Subcutaneous adipose tissue (tissue), 4 donors: ENCODE data around the gene GJA5. TPM values are rescaled to one million over a fixed set of nuclear protein-coding genes. Genes with fewer than 3 reads are reported as not detected.

Experiments
- total RNA-seq, 4 donors: library from RNA; depleted of rRNA; stranded (reverse); fragments of >200 nt; gene quantifications; one replicate each; pipeline ENCODE4 v1.1.0, GENCODE V29; 2016
- TF ChIP-seq, protein P1 (sequence below): fragments of 450-650 bp; IDR thresholded peaks from one replicate; pipeline ENCODE4 v1.5.1; 2016; ENCODE audit warnings: low read depth, mild to moderate bottlenecking, control low read depth, antibody characterized with exemption, moderate library complexity

Gene GJA5
- total RNA-seq, 4 donors from 2014 or later = 4.2 to 15.3 (median 11.5) TPM

DNA sequence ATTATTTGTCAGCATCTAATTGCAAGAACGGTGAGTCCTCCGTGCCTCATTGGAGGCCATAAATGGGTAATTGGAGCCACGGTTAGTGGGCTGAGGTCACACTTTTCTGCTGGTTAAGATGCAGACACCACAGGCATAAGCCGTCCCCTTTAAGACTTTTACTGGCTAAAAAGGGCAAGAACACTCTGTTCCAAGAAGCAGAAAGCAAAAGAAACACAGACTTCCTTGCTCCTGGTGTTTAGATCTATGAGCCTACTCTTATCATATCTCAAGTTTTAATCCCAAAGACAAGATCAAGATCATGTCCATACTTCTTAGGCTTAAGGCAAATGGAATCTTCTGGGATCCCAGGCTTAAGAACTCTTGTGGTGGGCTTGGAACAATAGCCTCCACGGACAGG, 17.3 kb upstream of the GJA5 start:
- TF ChIP-seq, protein P1, sequence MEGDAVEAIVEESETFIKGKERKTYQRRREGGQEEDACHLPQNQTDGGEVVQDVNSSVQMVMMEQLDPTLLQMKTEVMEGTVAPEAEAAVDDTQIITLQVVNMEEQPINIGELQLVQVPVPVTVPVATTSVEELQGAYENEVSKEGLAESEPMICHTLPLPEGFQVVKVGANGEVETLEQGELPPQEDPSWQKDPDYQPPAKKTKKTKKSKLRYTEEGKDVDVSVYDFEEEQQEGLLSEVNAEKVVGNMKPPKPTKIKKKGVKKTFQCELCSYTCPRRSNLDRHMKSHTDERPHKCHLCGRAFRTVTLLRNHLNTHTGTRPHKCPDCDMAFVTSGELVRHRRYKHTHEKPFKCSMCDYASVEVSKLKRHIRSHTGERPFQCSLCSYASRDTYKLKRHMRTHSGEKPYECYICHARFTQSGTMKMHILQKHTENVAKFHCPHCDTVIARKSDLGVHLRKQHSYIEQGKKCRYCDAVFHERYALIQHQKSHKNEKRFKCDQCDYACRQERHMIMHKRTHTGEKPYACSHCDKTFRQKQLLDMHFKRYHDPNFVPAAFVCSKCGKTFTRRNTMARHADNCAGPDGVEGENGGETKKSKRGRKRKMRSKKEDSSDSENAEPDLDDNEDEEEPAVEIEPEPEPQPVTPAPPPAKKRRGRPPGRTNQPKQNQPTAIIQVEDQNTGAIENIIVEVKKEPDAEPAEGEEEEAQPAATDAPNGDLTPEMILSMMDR = no peak

DNA sequence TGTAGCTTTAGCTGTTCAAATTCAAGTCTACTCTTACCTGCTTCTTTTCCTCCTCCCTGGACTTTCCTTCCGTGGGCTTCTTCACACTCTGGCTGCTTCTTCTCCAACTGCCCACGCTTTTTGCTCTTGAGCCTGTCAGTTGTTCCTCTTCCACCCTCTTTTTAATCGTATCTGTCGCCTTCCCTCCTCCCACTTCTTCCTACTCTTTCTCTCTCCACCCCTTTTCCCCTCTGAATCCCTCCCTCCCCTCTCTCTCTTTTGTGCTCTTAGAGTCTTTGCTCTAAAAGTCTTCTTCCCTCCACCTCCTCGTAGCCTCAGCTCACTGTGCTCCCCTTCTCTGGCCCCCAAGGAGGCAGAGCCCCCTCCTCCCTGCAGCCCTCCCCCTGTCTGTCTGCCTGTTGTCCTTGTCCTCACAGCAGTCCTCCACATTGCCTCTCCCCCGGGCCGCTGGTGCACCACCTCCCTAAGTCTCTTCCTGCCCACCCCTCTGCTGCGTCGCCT, 12.9 kb upstream of the GJA5 start:
- TF ChIP-seq, protein P1 = no peak

- TF ChIP-seq, protein P1 = no peak
Observed at GRCh38 chr1:147772570-147772969, 12.2 kb upstream of the GJA5 start.

DNA sequence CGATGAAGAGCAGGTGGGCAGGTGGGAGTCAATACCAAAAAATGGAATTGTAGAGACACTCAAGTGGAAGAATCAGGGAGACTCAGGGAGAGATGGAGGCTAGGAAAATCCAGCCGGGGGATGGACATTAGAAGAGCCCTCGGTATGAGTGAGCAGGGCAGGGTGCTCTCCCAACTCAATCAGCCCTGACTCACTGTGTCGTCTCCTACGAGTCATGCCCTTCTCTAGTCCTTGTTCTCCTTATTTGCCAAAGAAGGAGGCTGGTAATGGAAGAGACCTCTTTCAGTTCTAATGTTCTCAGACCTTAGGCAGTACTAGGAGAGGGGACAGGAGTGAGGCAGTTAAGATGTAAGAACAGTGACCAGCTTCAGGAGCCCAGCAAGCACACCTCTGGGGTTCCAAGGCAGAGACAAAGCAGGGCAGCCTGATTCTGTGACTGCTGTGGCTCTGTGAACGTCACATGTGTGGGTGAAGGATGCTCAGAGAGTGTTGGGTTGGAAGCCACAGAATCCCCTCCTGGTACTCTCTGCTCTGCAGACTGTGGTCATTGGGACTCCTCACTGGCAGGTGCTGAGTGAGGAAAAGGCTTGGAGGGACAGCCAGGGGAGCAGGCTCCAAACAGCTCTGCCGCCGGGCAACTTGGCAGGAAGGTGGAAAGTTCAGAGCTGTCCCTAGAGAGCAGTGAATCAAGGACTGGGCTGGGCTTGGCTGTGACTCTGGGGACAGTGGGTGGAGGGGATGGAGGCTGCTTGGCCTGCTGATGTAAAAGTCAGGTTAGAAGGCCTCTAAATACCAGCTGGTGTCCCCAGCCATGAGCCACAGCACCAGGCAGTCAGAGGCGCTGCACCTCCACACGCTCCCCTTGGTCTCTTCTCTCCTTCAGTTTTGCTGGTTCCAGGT, 11.1 kb upstream of the GJA5 start:
- TF ChIP-seq, protein P1 = no peak

DNA sequence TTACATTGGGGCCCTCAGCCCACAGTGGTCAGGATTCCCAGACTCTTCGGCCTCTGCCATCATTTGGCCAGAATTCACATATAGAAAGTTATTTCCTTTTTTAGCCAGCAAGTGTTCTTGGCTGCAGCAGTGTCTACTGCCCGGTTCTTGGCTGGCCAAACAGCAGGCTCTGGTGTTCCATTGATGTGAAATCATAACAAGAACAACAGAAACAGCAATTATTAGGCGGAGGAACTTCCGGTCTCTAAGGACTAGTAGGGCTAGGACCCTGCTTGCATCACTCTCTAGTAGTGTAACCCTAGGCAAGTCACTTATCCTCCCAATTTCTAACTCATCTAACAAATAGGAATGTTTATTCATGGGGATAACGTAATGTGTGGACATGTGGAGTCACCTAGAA, 8.7 kb upstream of the GJA5 start:
- TF ChIP-seq, protein P1 = no peak

GRCh38 chr1:147768582-147768981, 8.2 kb upstream of the GJA5 start:
- TF ChIP-seq, protein P1 = no peak

DNA sequence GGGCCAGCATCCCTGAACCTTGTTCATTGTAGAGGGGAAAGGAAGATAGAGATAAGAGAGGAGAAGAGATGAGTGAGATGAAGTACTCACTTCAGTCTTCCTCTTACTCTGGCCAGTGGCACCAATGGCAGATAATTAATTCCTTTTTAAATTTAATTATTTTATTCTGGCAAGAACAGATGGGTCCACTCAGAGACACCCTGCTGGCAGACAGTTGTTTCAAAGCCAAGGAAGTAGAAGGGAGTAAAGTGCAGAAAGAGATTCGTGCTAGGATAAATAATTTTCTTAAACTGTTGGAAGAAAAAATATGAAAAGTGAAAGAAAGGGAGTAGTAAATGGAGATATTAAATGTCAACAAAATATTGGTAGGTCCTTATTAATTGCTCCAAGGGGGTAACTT, 7.7 kb upstream of the GJA5 start:
- TF ChIP-seq, protein P1 = no peak
